H1 (cell line): ENCODE results near the gene HID1. TPM values are rescaled to one million over a fixed set of nuclear protein-coding genes. Genes with fewer than 3 reads are reported as not detected.

ENCODE experiments used
- CTCF ChIA-PET: fragments of 300-600 bp; sonication (Branson Sonifier 250); formaldehyde crosslinking; loops from one replicate; lab custom pipeline; 2021; ENCODE audit not compliant: partially characterized antibody; lab: Charles Lee
- POLR2A ChIA-PET: fragments of 300-600 bp; sonication (Branson Sonifier 250); formaldehyde crosslinking; loops from one replicate; lab custom pipeline; 2021; ENCODE audit warnings: inconsistent platforms; ENCODE audit not compliant: partially characterized antibody; lab: Charles Lee
- DNase-seq, 2 experiments: peaks; one replicate each; pipeline versions ENCODE4 v3.0.0 to v3.0.0-alpha.2; 2010 to 2022; ENCODE audit warnings: low spot score in 2 of 2, low read depth in 1 of 2, mixed read lengths in 1 of 2
- FAIRE-seq: peaks from 2 replicates; lab custom pipeline; 2011; peaks lifted over from hg19 to GRCh38; lab: Jason Lieb, UNC
- H2AFZ ChIP-seq: 2 replicates; pipeline ENCODE4 v1.8.1; 2012; ENCODE audit warnings: low read length, inconsistent platforms
- H2AK5ac ChIP-seq: 2 replicates; pipeline ENCODE4 v1.6.1; 2013; ENCODE audit warnings: low read depth, low read length
- H2BK120ac ChIP-seq: replicated peaks from 2 replicates; pipeline ENCODE3; 2013; ENCODE audit warnings: low read depth, low read length, inconsistent platforms
- H2BK12ac ChIP-seq: 2 replicates; pipeline ENCODE4 v1.6.1; 2013; ENCODE audit warnings: low read depth, low read length
- H2BK15ac ChIP-seq: 2 replicates; pipeline ENCODE4 v1.6.1; 2013; ENCODE audit warnings: low read length
- H2BK20ac ChIP-seq: 2 replicates; pipeline ENCODE4 v1.6.1; 2013; ENCODE audit warnings: low read length
- H2BK5ac ChIP-seq: 2 replicates; pipeline ENCODE4 v1.6.1; 2013; ENCODE audit warnings: low read depth, low read length
- H3K14ac ChIP-seq: 2 replicates; pipeline ENCODE4 v1.6.1; 2013; ENCODE audit warnings: inconsistent platforms; ENCODE audit not compliant: insufficient read length
- H3K18ac ChIP-seq: 2 replicates; pipeline ENCODE4 v1.6.1; 2013; ENCODE audit warnings: low read length; ENCODE audit errors: extremely low read depth
- H3K23ac ChIP-seq: 2 replicates; pipeline ENCODE4 v1.6.1; 2013; ENCODE audit warnings: inconsistent platforms; ENCODE audit not compliant: insufficient read length
- H3K23me2 ChIP-seq: 2 replicates; pipeline ENCODE4 v1.6.1; 2013; ENCODE audit warnings: low read depth, low read length
- H3K27ac ChIP-seq: 2 replicates; pipeline ENCODE4 v1.6.1; 2011; ENCODE audit warnings: low read depth, low read length, inconsistent platforms
- H3K27me3 ChIP-seq, 4 experiments: replicated peaks in 1 of 4; 1 replicate in 1 of 4; 2 replicates in 3 of 4; pipeline versions ENCODE4 v1.6.1 to v1.8.1; 2011 to 2013; ENCODE audit warnings: low read length in 3 of 4, mild to moderate bottlenecking in 3 of 4, inconsistent platforms in 2 of 4, mixed read lengths in 2 of 4, moderate library complexity in 1 of 4; ENCODE audit not compliant: control insufficient read depth in 3 of 4, insufficient read depth in 3 of 4; ENCODE audit errors: extremely low read depth in 1 of 4
- H3K36me3 ChIP-seq, 4 experiments: 2 replicates each; pipeline versions ENCODE4 v1.6.1 to v1.8.1; 2011 to 2013; ENCODE audit warnings: mild to moderate bottlenecking in 4 of 4, low read length in 3 of 4, moderate library complexity in 2 of 4, control low read depth in 1 of 4, inconsistent platforms in 1 of 4; ENCODE audit not compliant: insufficient read depth in 4 of 4, control insufficient read depth in 2 of 4
- H3K4ac ChIP-seq: replicated peaks from 2 replicates; pipeline ENCODE3; 2013; ENCODE audit warnings: low read length, low read depth, mixed read lengths, inconsistent platforms; ENCODE audit not compliant: insufficient read length
- H3K4me1 ChIP-seq, 4 experiments: replicated peaks in 1 of 4; 1 replicate in 1 of 4; 2 replicates in 3 of 4; pipeline versions ENCODE4 v1.6.1 to v1.8.1; 2011 to 2013; ENCODE audit warnings: low read length in 3 of 4, inconsistent platforms in 2 of 4, mixed read lengths in 1 of 4; ENCODE audit not compliant: insufficient read depth in 4 of 4, control insufficient read depth in 3 of 4
- H3K4me2 ChIP-seq, 2 experiments: 2 replicates each; pipeline versions ENCODE4 v1.6.1 to v1.8.1; 2011 to 2013; ENCODE audit warnings: low read depth in 2 of 2, low read length in 2 of 2, control low read depth in 1 of 2, inconsistent platforms in 1 of 2, mild to moderate bottlenecking in 1 of 2; ENCODE audit not compliant: insufficient read depth in 1 of 2
- H3K4me3 ChIP-seq, 4 experiments: fragments of 200-600, 300-600 bp in 1 of 4; sonication (generic), shearing (Covaris generic), sonication (Bioruptor Twin) in 1 of 4; 2 replicates each; pipeline versions ENCODE4 v1.5.1 to v1.8.1; 2011 to 2016; ENCODE audit warnings: low read length in 4 of 4, low read depth in 3 of 4, control low read depth in 2 of 4, inconsistent platforms in 2 of 4, mild to moderate bottlenecking in 2 of 4, mixed read lengths in 1 of 4, moderate library complexity in 1 of 4; ENCODE audit not compliant: insufficient read depth in 2 of 4; ENCODE audit errors: extremely low read depth in 1 of 4
- H3K56ac ChIP-seq: replicated peaks from 2 replicates; pipeline ENCODE3; 2013; ENCODE audit warnings: low read depth, mild to moderate bottlenecking, mixed read lengths, low read length, inconsistent platforms; ENCODE audit not compliant: insufficient read length
- H3K79me1 ChIP-seq: 2 replicates; pipeline ENCODE4 v1.6.1; 2013; ENCODE audit warnings: low read depth, low read length, control low read depth
- H3K79me2 ChIP-seq, 2 experiments: 2 replicates each; pipeline versions ENCODE4 v1.6.1 to v1.8.1; 2012 to 2013; ENCODE audit warnings: low read length in 2 of 2, mild to moderate bottlenecking in 2 of 2, inconsistent platforms in 1 of 2; ENCODE audit not compliant: insufficient read depth in 2 of 2, control insufficient read depth in 1 of 2
- H3K9ac ChIP-seq, 4 experiments: replicated peaks in 1 of 4; 1 replicate in 1 of 4; 2 replicates in 3 of 4; pipeline versions ENCODE4 v1.6.1 to v1.8.1; 2011 to 2013; ENCODE audit warnings: low read depth in 3 of 4, low read length in 3 of 4, control low read depth in 2 of 4, mild to moderate bottlenecking in 2 of 4, moderate library complexity in 2 of 4, inconsistent platforms in 1 of 4; ENCODE audit errors: extremely low read depth in 1 of 4
- H3K9me3 ChIP-seq, 2 experiments: 2 replicates each; pipeline versions ENCODE4 v1.6.1 to v1.8.1; 2012 to 2013; ENCODE audit warnings: mild to moderate bottlenecking in 2 of 2, moderate library complexity in 2 of 2, control low read depth in 1 of 2, inconsistent platforms in 1 of 2, low read depth in 1 of 2, low read length in 1 of 2, mixed read lengths in 1 of 2; ENCODE audit not compliant: insufficient read depth in 2 of 2
- H4K20me1 ChIP-seq, 2 experiments: replicated peaks in 1 of 2; 2 replicates each; pipeline versions ENCODE3 to v1.8.1; 2011 to 2013; ENCODE audit warnings: inconsistent platforms in 2 of 2, low read length in 2 of 2, mild to moderate bottlenecking in 1 of 2; ENCODE audit not compliant: insufficient read depth in 2 of 2, control insufficient read depth in 1 of 2
- H4K5ac ChIP-seq: 2 replicates; pipeline ENCODE4 v1.6.1; 2013; ENCODE audit warnings: low read length, low read depth, mixed read lengths, inconsistent platforms; ENCODE audit not compliant: insufficient read length
- H4K8ac ChIP-seq: 2 replicates; pipeline ENCODE4 v1.8.0; 2013; ENCODE audit warnings: mild to moderate bottlenecking, moderate library complexity, low read length, inconsistent platforms; ENCODE audit not compliant: insufficient read depth; ENCODE audit errors: extremely low read depth
- H4K91ac ChIP-seq: replicated peaks from 2 replicates; pipeline ENCODE3; 2013; ENCODE audit warnings: low read length, mixed read lengths, inconsistent platforms; ENCODE audit not compliant: insufficient read length
- BRCA1 ChIP-seq: IDR thresholded peaks from 2 replicates; pipeline ENCODE4 v1.6.1; 2012; ENCODE audit warnings: low read depth, low read length, improper control_type of control experiment
- CEBPB ChIP-seq: IDR thresholded peaks from 2 replicates; pipeline ENCODE4 v1.6.1; 2012; ENCODE audit warnings: low read depth, low read length
- CHD1 ChIP-seq: IDR thresholded peaks from 2 replicates; pipeline ENCODE4 v1.6.1; 2012; ENCODE audit warnings: low read depth, low read length, improper control_type of control experiment
- EP300 ChIP-seq, 2 experiments: IDR thresholded peaks; 1 replicate in 1 of 2; 2 replicates in 1 of 2; pipeline ENCODE4 v1.6.1; 2011 to 2012; ENCODE audit warnings: low read depth in 2 of 2, low read length in 2 of 2, mild to moderate bottlenecking in 2 of 2, borderline replicate concordance in 1 of 2, inconsistent platforms in 1 of 2, moderate library complexity in 1 of 2
- GTF2F1 ChIP-seq: IDR thresholded peaks from 2 replicates; pipeline ENCODE4 v1.6.1; 2012; ENCODE audit warnings: low read depth, low read length, improper control_type of control experiment, borderline replicate concordance
- JUND ChIP-seq: IDR thresholded peaks from 2 replicates; pipeline ENCODE4 v1.6.1; 2011; ENCODE audit warnings: mild to moderate bottlenecking, improper control_type of control experiment, low read length
- MAFK ChIP-seq: IDR thresholded peaks from 2 replicates; pipeline ENCODE4 v1.6.1; 2012; ENCODE audit warnings: low read depth, mild to moderate bottlenecking, improper control_type of control experiment, low read length
- SIRT6 ChIP-seq: IDR thresholded peaks from one replicate; pipeline ENCODE4 v1.7.1; 2012; ENCODE audit warnings: low read length, inconsistent platforms
- SRF ChIP-seq: IDR thresholded peaks from 2 replicates; pipeline ENCODE4 v1.6.1; 2011; ENCODE audit warnings: mild to moderate bottlenecking, low read depth, low read length, moderate library complexity
- ZNF274 ChIP-seq: IDR thresholded peaks from 2 replicates; pipeline ENCODE4 v1.7.0; 2012; ENCODE audit warnings: low read length, borderline replicate concordance; ENCODE audit errors: extremely low read depth
- WGBS, 2 experiments: shearing (Covaris generic) in 1 of 2; methylation state at CpG; one replicate each; pipeline versions ENCODE4 v1.1.6 to v1.1.7; 2013 to 2015; ENCODE audit warnings: low lambda C conversion rate in 2 of 2, mixed read lengths in 2 of 2, inconsistent platforms in 1 of 2, low coverage in 1 of 2, missing lambda C conversion rate in 1 of 2; ENCODE audit not compliant: insufficient replicate concordance in 2 of 2, insufficient coverage in 1 of 2, insufficient read length in 1 of 2; ENCODE audit errors: extremely low coverage in 1 of 2, missing lambda C conversion rate in 1 of 2; 5-methylcytosine and 5-hydroxymethylcytosine counted together
- polyA plus RNA-seq, 7 experiments: library from polyadenylated mRNA; depleted of rRNA in 3 of 7; stranded (reverse) in 5 of 7; unstranded in 2 of 7; fragments of >200 nt in 5 of 7; fragments of 200-250 nt in 2 of 7; gene quantifications; 1 replicate in 5 of 7; 2 replicates in 1 of 7; 4 replicates in 1 of 7; pipeline versions ENCODE4 v1.2.1 to v1.2.3, GENCODE V29; 2011 to 2013; ENCODE audit warnings: missing spikeins in 2 of 7, mixed read lengths in 2 of 7
- total RNA-seq: library from RNA; stranded (reverse); fragmentation: NEBNext Ultra II Directional; extraction: Animal tissue kit (Norgen Biotek cat#: 25700); gene quantifications from 2 replicates; pipeline ENCODE4 v1.2.1, GENCODE V29; 2021
- TF ChIP-seq, protein P1 (sequence below): IDR thresholded peaks from 2 replicates; pipeline ENCODE4 v1.6.1; 2012; ENCODE audit warnings: inconsistent platforms
- TF ChIP-seq, protein P2 (sequence below): IDR thresholded peaks from 2 replicates; pipeline ENCODE4 v1.6.1; 2011; ENCODE audit warnings: low read depth, mild to moderate bottlenecking, low read length; ENCODE audit not compliant: insufficient read depth
- TF ChIP-seq, protein P3 (sequence below): IDR thresholded peaks from 2 replicates; pipeline ENCODE4 v1.6.1; 2012; ENCODE audit warnings: inconsistent platforms

The HID1 gene
- total and polyA plus RNA-seq, 2 of the 8 experiments (the other 6 are each of a cell fraction or from before 2014, with no cell fraction given), result 15.1 to 25.9 TPM

DNA sequence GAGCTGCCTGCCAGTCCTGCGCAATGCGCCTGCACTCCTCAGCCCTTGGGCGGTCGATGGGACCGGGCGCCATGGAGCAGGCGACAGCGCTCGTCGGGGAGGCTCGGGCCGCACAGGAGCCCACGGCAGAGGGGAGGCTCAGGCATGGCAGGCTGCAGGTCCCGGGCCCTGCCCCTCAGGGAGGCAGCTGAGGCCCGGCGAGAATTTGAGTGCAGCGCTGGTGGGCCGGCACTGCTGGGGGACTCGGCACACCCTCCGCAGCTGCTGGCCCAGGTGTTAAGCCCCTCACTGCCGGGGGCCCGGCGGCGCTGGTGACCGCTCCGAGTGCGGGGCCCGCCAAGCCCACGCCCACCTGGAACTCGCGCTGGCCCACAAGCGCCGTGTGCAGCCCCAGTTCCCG is 65.5 kb downstream of the HID1 start:
- POLR2A ChIA-PET, result interaction anchor here (0.9 to 2.0 kb wide), 6 partner anchors 9 to 106 kb away, joined by 3 to 7 read pairs (median 4); partner anchors contain the start of genes FADS6, MRPL58 and OTOP2
- TF ChIP-seq MAFK (no peak), EP300 (IDR thresholded peaks at IDR 0.05; ENCODE audit: borderline replicate concordance in 1 of 2, low read depth in 2 of 2, low read length in 2 of 2) (no peak), SRF (no peak), ZNF274 (no peak), CEBPB (no peak), JUND (no peak), GTF2F1 (no peak), CHD1 (no peak), BRCA1 (no peak), SIRT6 (no peak)
- TF ChIP-seq, protein P1, sequence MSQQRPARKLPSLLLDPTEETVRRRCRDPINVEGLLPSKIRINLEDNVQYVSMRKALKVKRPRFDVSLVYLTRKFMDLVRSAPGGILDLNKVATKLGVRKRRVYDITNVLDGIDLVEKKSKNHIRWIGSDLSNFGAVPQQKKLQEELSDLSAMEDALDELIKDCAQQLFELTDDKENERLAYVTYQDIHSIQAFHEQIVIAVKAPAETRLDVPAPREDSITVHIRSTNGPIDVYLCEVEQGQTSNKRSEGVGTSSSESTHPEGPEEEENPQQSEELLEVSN, result peak; percentile 37; the same call in 1 of the 2 replicates
- TF ChIP-seq, protein P2, sequence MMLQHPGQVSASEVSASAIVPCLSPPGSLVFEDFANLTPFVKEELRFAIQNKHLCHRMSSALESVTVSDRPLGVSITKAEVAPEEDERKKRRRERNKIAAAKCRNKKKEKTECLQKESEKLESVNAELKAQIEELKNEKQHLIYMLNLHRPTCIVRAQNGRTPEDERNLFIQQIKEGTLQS, result no peak
- TF ChIP-seq, protein P3, sequence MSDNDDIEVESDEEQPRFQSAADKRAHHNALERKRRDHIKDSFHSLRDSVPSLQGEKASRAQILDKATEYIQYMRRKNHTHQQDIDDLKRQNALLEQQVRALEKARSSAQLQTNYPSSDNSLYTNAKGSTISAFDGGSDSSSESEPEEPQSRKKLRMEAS, result 0 out of 2 replicates have a peak, but pooled peaks have one; percentile 12

More for the DNA sequence above, 65.5 kb downstream of the HID1 start:
- Histone ChIP-seq H3K27me3 (peaks cover 0 to 2% (median under 1%) of the 10 kb centered on the region in 4 experiments; a peak in 3 of 7 replicates), H3K79me2 (no peaks in the 10 kb centered on the region), H3K56ac (no peak overlapping the region), H3K4me1 (peaks cover 5 to 18% (median 14%) of the 10 kb centered on the region in 4 experiments), H2BK5ac (no peak overlapping the region), H3K14ac (no peak overlapping the region), H3K18ac (no peak overlapping the region), H2AK5ac (no peak overlapping the region), H3K27ac (no peak overlapping the region), H3K79me1 (no peaks in the 10 kb centered on the region), H4K5ac (no peak overlapping the region), H4K20me1 (no peaks in the 10 kb centered on the region), H3K23ac (no peak overlapping the region), H2AFZ (no peak overlapping the region), H3K9ac (no peak overlapping the region), H3K4me2 (no peak overlapping the region), H4K8ac (no peak overlapping the region), H3K4me3 (no peak overlapping the region), H2BK12ac (no peak overlapping the region), H3K36me3 (no peaks in the 10 kb centered on the region), H3K9me3 (peaks cover 0 to 7% of the 10 kb centered on the region in 2 experiments; a peak in 1 of 4 replicates), H2BK15ac (no peak overlapping the region), H2BK20ac (no peak overlapping the region), H3K4ac (no peak overlapping the region), H3K23me2 (no peaks in the 10 kb centered on the region), H2BK120ac (no peak overlapping the region), H4K91ac (no peak overlapping the region)
- FAIRE-seq (no peak), DNase-seq (no peak)
- CTCF ChIA-PET, result interaction anchor here (0.7 to 49.9 kb wide), 5 partner anchors 16 to 252 kb away, joined by 3 to 1072 read pairs (median 10); partner anchors contain the start of genes OTOP2 and USH1G
- 93% methylated on average over 26 of the region's 34 CpGs; no CpG with 5 or more reads in 1 of the 2 experiments for WGBS, 2 experiments
